HG03378 (cell line): ENCODE results near the gene ATF3.

Source experiments
- ATAC-seq: cut with Tn5 transposase; IDR thresholded peaks from one replicate; pipeline ENCODE4 v1.9.1; 2021; ENCODE audit warnings: mild to moderate bottlenecking, moderate library complexity; ENCODE audit not compliant: unreplicated experiment

Gene ATF3

DNA sequence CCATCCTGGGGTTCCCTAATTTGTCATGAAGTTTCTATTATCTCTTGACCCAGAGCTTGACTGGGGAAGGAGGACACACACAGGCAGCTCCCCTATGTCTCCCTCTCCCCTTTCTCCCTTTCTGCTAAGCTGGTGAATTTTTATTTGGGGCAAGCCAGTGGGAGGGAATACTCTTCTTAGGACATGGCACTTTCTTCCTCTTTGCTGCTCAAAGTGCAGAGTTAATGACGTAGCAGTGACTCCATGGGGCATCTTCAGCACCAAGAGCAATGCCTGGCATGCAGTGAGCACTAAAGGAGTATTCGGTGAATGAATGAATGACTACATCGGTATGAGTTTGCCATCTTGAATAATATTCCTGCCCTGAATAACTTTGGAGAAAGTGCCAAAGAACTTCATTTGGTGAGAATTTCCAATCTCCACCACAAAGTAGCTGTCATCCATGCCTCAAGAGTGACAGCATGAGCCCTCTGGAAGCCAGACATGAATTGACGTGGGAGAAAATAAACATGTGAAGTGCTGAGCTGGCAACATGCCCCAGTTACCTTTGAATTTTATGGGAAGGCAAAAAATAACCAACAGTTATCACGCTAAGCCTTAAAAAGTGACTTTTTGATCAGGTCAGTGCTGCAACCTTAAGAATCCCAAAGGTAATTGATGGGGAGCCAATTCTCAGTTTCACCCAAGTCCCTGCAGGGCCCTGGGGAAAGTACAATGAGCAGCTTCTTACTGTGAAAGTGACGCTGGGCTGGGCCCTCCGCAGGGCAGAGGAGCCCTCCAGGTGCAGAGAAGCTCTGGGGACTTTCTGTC lies 22.1 kb upstream of the ATF3 start:
- peak; percentile 90 for ATAC-seq

DNA sequence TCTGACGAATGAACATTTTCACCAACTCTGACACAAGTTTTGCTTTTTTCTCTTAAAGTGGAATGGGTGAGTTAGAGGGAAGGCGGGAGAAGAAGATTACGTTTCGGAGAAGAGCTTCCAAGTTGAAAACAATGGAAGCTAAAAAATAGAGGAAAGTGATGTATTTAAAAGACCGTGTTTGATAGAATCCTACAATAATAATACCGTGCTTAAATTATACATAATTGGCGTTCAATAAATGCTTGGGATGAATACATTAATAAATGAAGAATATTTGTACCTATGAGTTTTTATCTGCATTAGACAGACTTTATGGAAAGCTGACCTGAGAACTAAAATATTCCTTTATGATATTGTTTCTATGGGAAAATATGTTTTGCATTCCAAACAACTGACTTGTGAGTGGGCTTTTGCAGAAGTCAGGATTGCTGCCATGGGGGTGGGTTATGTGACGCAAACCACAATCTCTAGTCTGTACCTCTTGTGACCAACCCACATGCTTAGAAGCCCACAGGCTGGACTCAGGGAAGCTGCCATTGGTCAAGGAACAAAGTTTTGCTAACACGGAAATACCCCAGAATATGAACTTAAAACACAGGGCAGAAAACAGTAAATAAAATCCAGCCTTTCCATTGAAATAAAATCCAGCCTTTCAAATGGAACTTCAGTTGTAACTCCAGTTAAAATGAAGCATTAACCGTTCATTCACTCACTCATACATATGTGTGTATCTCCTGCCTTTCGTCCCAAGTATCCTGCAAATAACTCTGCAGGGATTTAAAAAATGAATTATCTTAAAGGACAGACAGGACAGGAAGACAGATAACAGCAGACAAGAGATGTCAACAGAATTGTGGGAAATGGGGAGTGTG lies 21.3 kb upstream of the ATF3 start:
- no peak for ATAC-seq

DNA sequence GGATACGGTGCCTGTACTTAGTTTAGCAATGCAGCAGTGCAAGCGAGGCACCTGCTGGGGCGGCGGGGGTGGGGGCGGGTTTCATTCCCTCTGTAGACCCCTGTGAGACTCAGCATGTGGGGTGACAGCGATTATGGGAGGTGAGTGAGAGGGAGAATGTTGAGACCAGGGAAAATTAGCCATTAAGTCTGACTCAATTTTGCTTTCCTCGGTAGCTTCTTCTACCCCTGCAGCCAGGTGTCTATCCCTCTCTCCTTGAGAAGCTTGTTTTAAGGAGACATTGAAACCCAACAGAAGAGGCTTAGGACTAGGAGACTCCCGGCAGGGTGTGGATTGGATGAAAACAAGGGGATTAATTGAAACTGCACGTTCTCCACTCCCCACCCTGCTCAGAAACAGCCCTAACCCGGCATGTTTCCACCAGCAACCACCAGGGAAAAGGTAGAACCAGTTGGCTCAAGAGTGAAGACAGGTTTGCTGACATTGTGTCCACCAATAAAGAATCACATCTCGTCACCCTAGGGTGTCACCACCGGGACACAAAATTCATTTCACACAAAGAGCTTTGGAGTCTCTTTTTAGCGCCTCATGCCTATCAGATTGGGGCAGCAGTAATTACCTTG lies 20.6 kb upstream of the ATF3 start:
- no peak for ATAC-seq

DNA sequence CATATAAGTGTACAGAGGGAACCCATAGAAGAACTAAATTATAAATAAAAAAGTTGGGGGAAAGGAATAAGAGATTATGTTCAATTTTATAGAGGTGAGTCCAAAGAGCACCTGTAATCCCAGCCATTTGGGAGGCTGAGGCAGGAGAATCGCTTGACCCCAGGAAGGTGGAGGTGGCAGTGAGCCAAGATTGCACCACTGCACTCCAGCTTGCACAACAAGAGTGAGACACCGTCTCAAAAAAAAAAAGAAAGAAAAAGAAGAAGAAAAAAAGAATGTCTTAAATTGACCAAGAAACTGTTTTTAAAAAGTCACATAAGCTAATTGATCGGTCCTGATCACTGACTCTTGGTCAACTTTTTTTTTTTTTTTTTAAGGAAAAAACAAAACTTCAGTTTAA lies 19.1 kb upstream of the ATF3 start:
- no peak for ATAC-seq

DNA sequence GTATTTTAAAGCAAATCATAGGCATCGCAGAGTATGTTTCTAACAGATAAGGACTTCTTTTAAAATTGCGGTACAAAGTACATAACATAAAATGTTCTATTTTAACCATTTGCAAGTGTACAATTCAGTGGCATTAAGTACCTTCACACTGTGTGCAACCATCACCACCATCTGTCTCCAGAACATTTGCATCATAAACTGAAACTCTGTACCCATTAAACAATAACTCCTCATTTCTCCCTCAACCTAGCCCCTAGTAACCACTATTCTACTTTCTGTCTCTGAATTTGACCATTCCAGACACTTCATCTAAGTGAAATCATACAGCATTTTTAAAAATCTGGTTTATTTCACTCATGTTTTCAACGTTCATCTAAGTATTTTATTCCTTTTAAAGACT lies 16.6 kb upstream of the ATF3 start:
- peak; percentile 29 for ATAC-seq

DNA sequence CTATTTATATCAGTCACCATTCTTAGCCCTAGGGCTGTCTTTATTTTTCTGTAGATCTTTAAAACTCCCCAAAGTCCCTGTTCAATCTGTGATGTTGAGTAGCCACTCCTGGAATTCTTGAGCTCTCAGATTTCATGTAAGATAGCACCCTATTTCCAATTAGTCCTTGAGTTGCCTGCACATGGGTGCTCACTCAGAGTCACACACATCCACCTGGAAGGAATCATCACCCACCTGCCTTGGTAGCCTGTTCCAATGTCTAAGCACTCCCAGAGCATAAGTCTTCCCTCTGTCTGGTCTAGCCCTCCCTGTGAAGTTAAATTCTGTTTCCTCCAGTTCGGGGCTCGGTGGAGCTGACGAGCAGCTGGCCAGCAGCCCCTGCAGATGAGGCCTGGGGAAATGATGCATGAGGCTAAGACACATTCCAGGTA lies 14.7 kb upstream of the ATF3 start:
- no peak for ATAC-seq

DNA sequence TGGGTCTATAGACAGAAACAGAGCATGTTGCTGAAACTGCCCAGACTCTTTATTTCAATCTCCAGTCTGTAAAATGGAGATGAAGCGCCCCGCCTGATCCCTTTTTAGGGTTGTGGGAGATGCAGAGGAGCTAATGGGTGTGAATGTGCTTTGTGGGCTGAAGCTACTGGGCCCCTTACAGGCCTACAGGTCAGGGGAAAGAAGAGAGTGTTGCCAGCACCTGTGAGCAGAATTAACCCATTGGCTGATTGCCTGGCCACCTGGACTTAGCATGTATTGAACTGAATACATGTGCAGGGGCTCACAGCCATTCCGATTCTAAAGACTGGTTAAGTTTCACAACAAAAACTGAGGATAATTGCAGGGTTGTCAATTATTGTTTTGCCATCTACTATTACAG lies 13.9 kb upstream of the ATF3 start:
- no peak for ATAC-seq

DNA sequence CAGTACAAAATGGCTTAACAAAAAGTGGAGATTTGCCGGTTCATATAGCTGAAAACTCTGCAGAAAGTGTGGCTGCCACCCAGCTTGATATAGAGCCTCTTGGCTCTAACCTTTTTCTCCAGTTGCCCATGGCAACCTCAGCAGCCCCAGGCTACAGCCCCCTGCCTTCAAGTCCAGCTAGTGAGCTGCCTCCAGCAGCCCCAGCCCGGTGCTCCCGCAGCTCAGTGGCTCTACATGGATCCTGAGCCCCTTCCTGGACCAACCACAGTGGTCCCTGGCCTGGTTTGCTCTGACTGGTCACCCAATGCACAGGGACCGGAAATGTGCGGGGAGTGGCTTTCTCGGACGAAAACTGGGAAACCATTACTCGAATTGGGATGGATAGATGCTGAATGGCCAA lies 13.3 kb upstream of the ATF3 start:
- ATAC-seq = no peak

DNA sequence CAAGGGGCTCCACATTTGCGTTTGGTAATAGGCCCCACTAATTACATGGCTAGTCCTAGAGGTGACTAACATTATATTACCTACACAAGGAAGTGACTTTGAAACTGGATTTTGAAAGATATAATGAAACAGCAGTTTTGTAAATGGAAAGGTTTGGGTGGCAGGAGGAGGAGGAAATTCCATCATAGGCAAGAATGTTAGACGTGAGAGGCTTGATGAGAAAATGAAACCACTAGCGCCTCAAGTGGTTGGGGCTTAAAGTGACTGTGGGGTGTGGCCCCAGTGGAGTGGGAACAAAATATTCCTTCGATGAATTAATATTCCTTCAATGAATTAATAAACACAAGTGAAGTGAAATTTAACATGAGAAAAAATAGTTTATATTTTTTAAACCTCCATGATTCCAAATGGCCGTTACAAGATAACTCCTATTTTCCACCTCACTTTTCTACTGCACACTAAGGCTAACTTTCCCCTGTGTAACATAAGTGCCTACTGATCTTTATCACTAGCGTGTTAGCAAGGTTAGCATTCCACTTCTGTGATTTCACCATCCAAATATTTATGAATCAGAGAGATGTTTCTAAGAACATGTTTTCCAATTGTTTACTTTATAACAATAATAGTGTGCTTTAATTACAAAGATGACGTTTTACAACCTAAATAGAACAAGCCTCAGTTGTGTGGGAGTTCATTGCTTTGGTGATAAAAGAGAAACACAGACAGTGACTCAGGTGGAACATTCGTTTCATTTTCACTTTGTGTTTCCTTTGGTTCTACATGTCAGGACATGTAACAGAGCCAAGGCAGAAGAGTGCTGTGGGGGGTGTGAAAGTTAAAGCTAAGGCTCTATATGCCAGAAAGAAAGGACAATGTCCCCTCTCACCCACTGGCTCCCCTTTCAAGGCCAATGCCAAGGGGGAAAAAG lies 12.5 kb upstream of the ATF3 start:
- peak; percentile 93 for ATAC-seq

DNA sequence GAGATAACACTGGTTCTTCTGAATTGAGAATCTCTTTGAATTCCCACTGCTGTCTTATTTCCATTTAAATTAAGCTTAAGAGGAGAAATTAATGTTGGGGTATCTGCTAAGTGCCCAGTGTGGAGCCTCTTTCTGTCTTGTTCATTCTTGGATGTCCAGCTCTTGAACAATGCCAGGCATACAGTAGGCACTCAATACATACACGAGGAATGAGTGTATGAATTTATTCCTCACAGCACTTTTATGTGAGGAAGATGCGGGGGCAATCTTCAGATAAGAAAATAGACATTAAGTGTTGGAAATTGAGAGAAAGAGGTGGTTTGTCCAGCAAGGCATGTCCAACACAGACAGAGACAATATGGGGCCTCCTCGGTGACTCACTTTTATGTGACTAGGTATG lies 11.8 kb upstream of the ATF3 start:
- ATAC-seq = no peak

DNA sequence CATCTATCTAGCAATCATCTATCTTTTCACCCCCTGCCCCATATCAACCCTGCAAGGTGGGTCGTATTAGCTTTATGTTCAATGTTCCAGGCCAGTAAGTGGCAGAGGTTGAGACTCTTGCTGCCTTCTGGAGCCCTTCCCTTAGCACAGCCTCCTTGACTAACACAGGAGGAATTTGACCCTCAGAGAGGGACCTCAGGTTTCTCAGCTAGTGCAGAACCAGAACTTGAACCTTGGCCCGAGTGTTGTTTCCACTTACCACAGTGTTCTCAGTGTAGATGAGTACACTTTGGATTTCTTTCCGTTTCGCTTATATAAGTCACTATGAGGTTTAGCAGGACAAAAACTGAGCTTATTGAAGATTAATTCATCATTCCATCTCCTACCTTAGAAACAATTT lies 11.1 kb upstream of the ATF3 start:
- ATAC-seq = no peak

DNA sequence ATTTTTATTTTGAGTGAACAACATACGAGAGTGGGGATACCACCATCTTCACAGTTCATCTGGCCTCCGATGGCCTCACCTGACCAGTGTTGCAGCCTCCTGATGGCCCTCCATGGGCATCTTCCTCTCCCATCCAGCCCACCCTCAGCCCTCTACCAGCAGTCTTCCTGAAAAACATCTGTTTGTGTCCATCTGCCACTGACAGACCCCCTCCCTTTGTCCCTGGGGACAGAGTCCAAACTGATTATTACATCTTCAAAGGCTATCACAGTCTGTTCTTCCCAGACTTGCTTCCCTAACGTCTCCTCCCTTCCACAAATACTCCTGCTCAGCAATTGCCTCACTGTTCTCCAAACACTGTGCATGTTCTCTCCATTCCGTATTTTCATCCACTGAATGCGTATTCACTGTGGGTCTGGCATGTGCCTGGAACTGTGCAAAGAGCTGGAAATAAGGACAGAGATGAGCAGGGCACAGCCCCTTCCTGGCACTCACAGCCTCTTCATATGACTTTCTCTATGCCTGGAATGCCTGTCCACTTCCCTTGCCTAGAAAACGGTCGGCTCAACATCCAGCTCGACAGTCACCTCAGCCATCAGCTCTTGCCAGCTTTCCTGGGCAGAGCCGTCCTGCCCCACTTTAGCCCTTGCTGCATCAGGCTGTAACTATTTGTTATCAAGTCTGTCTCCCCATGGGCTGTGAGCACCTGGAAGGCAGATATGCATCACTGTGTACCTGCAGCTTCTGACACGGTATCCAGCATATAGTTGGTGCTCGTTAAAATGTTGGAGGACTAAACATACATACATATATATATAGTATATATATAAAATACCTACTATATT lies 8.3 kb upstream of the ATF3 start:
- no peak for ATAC-seq

DNA sequence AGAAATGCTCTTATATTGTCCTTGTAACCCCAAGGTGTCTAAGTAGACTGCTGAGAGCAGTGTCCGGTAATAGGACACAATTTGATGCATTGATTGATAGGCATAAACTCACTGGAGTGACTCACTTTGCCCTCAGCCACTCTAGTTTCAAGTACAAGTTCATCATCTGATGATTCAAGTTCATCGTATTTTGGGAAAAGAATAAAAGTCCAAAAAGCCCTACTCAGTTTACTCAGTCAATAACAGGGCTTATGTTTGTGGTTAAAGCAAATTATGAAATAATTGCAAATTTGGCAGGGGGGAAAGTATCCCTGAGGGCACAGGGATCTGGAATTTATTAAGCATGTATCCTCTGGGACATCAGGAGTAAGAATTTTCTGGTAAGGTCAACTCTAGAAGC lies 7.6 kb upstream of the ATF3 start:
- ATAC-seq = no peak

DNA sequence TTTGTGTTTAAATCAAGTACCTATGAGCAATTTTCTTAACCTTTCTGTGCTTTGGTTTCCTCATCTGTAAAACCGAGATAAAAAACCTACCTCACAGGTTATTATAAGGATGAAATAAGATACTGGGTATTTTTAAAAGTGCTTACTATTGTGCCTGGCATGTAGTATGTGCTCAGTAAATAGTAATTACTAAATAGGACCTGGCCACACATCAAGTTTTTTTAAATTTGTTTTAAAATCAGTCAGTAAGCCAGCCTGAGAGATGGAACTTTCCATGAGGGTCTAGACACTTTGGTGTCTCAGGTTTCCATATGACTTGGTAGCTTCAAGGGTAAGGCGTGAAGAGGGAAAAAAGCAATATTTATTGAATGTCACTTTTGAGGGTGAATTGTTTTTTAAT lies 7.0 kb upstream of the ATF3 start:
- ATAC-seq = no peak

DNA sequence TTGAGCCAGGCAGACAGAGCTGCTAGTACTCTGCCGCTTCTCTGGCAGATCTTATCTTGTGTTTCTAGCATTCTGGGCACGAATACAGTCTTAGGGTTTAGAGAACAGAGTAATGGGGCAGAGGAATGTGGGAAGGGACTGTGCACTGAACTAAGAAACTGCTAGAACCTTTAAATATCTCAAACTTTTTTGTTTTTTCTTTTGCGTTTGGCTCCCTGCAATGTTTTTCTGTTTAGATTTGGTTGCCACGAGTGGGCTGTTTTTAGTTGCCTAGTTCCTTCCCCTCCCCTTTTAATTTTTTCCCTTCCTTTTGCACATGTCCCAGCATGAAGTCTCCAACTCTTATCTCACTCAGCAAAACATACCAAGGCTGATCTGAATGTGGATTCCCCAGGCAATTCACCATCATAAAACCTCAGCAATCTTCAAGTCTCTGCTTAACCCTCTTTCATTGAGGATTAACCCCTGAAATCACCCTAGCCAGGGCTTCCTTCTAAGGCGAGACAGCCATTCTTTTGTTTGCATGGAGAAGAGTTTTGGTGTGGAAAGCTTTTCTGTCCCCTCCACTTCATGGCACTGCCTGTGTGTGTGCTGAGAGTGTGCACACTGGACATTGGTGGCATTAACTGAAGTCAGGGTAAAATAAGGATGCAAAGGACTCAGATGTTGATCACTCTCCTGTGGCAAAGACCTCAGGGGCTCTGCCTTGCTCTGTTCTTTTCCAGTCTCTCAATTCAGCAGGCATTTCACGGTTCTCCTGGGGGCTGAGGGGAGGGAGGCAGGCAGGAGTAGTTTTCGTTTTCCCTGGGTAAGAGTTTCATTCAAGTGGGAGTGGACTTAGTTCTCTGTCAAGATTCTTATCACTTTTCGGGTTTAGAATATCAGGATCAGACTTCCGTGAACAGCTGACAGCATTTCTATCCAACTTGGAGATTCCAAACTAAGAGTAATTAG lies 2.8 kb upstream of the ATF3 start:
- ATAC-seq = no peak

DNA sequence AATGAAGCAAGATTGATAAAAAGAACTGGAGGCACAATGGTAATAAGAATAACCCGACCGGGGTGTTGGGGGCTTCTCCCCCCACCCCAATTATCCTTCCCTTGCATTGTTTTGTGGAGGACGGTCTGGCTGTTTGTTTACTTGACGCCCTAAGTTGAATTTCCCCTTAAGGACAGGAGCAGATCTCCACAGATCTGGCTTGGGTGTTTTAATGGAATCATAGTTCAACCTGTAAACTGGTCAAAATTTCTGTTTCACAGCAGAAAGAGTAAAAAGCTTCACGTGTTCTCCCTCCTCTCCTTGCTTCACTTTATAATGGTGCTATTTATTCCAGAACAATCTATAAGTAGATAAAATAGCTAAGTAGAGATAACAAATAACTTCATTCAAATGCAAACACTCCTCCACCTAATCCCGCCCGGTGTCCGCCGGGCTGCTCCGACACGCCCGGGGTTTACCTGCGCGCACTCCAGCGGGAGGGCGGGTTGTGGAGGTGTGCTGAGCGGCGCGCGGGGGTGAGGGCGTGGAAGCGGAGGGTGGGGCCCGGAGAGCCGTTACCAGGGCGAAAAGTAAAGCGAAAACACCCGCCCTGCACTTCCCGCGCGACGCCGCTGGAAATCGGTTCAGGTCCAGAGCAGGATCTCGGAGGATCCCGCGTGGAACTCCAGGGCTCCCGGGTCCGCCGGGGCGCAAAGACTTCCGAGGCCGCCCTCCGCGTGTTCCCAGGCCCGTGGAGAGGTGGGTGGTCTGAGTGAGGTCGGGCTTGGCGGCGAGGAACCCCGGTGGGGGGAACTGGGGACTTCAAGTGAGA lies 2.0 kb upstream of the ATF3 start:
- ATAC-seq = no peak

DNA sequence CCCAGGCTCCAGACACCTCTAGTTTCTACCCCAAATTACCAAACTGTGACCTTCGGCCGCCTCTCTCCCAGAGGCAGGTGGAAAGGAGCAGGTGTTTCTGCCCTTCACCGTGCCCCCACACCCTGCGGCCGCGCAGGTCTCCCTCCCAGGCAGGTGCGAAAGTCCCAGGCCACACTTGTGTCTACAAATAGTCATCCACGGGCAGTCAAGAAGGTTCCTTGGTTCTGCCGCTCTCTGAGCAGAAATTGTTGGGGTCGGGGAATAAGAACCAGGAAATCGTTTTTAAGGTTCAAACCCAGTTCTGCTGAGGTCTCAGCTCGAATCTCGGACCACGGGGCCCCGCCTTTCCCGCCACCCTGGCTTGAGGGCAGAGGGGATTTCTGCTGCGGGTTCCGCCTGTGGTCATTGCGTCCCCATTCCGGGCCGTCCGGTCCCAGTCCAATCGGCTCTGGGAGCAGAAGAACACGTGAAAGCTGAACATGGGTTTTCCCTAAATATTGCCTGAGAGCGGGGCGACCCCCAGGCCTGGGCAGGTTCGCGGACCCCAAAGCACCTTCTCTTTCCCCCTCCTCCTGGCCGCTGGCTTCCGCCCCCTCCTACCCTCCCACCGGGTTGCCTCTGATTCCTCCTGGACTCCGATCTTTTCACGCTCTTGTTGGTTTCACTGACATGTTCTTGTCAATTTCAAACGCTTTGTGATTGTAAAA lies 1.2 kb upstream of the ATF3 start:
- ATAC-seq = no peak
